H9 (cell line): ENCODE data around the gene METTL14. TPM values are rescaled to one million over a fixed set of nuclear protein-coding genes. Genes with fewer than 3 reads are reported as not detected.

Source experiments
- DNase-seq: peaks from one replicate; pipeline ENCODE4 v3.0.0-alpha.2; 2017
- H2AFZ ChIP-seq: one replicate; pipeline ENCODE4 v1.6.1; 2013; ENCODE audit warnings: mild to moderate bottlenecking, low read length, control low read depth, moderate library complexity
- H2AK5ac ChIP-seq: 2 replicates; pipeline ENCODE4 v1.6.1; 2013; ENCODE audit warnings: low read length, control low read depth, mixed read lengths; ENCODE audit not compliant: insufficient read length
- H2BK120ac ChIP-seq: one replicate; pipeline ENCODE4 v1.6.1; 2013; ENCODE audit warnings: low read depth, mild to moderate bottlenecking, low read length, control low read depth, inconsistent platforms; ENCODE audit not compliant: poor library complexity, severe bottlenecking
- H2BK12ac ChIP-seq: 2 replicates; pipeline ENCODE4 v1.6.1; 2013; ENCODE audit warnings: low read length, control low read depth, mixed read lengths, low read depth; ENCODE audit not compliant: insufficient read length
- H2BK15ac ChIP-seq: 2 replicates; pipeline ENCODE4 v1.6.1; 2013; ENCODE audit warnings: low read depth, low read length, control low read depth
- H2BK20ac ChIP-seq: one replicate; pipeline ENCODE4 v1.6.1; 2013; ENCODE audit warnings: low read depth, mild to moderate bottlenecking, low read length, control low read depth, inconsistent platforms; ENCODE audit not compliant: poor library complexity, severe bottlenecking
- H2BK5ac ChIP-seq: 2 replicates; pipeline ENCODE4 v1.6.1; 2013; ENCODE audit warnings: low read length, control low read depth, mixed read lengths; ENCODE audit not compliant: insufficient read length
- H3K14ac ChIP-seq: 2 replicates; pipeline ENCODE4 v1.6.1; 2013; ENCODE audit warnings: low read length, control low read depth; ENCODE audit not compliant: insufficient read depth
- H3K18ac ChIP-seq: 2 replicates; pipeline ENCODE4 v1.6.1; 2013; ENCODE audit warnings: low read depth, mild to moderate bottlenecking, mixed read lengths, low read length, control low read depth; ENCODE audit not compliant: insufficient read length
- H3K23ac ChIP-seq: 2 replicates; pipeline ENCODE4 v1.6.1; 2013; ENCODE audit warnings: low read length, control low read depth, mixed read lengths, low read depth; ENCODE audit not compliant: insufficient read length
- H3K23me2 ChIP-seq: 2 replicates; pipeline ENCODE4 v1.6.1; 2013; ENCODE audit warnings: low read depth, mild to moderate bottlenecking, mixed read lengths, low read length, control low read depth; ENCODE audit not compliant: insufficient read length, poor library complexity, severe bottlenecking
- H3K27ac ChIP-seq: 2 replicates; pipeline ENCODE4 v1.5.1; 2013; ENCODE audit warnings: low read length, control low read depth, mixed read lengths, low read depth; ENCODE audit not compliant: insufficient read length
- H3K27me3 ChIP-seq: 2 replicates; pipeline ENCODE4 v1.6.1; 2013; ENCODE audit warnings: low read length, control low read depth, inconsistent platforms; ENCODE audit not compliant: insufficient read depth
- H3K4ac ChIP-seq: 2 replicates; pipeline ENCODE4 v1.6.1; 2013; ENCODE audit warnings: low read depth, mild to moderate bottlenecking, control low read depth, inconsistent platforms, low read length, moderate library complexity
- H3K4me1 ChIP-seq: 2 replicates; pipeline ENCODE4 v1.6.1; 2013; ENCODE audit warnings: low read length, control low read depth, inconsistent platforms; ENCODE audit not compliant: insufficient read depth
- H3K4me2 ChIP-seq: 2 replicates; pipeline ENCODE4 v1.6.1; 2013; ENCODE audit warnings: low read length, control low read depth, mixed read lengths; ENCODE audit not compliant: insufficient read length, insufficient read depth
- H3K56ac ChIP-seq: 2 replicates; pipeline ENCODE4 v1.6.1; 2013; ENCODE audit warnings: low read depth, mild to moderate bottlenecking, mixed read lengths, low read length, control low read depth; ENCODE audit not compliant: insufficient read length
- H3K79me1 ChIP-seq: 2 replicates; pipeline ENCODE4 v1.6.1; 2013; ENCODE audit warnings: low read depth, mild to moderate bottlenecking, moderate library complexity, low read length, control low read depth, inconsistent platforms; ENCODE audit not compliant: insufficient read depth, poor library complexity, severe bottlenecking
- H3K79me2 ChIP-seq: 2 replicates; pipeline ENCODE4 v1.6.1; 2013; ENCODE audit warnings: low read length, control low read depth, inconsistent platforms; ENCODE audit not compliant: insufficient read depth
- H3K9ac ChIP-seq: 2 replicates; pipeline ENCODE4 v1.6.1; 2013; ENCODE audit warnings: low read length, control low read depth, mixed read lengths; ENCODE audit not compliant: insufficient read length; ENCODE audit errors: extremely low read depth
- H3K9me3 ChIP-seq: one replicate; pipeline ENCODE4 v1.6.1; 2013; ENCODE audit warnings: low read depth, low read length, inconsistent platforms; ENCODE audit not compliant: control insufficient read depth
- H3T11ph ChIP-seq: one replicate; pipeline ENCODE4 v1.6.1; 2013; ENCODE audit warnings: mild to moderate bottlenecking, low read length, control low read depth, inconsistent platforms
- H4K20me1 ChIP-seq: one replicate; pipeline ENCODE4 v1.6.1; 2013; ENCODE audit not compliant: control insufficient read depth, insufficient read length, insufficient read depth
- H4K5ac ChIP-seq: 2 replicates; pipeline ENCODE4 v1.6.1; 2013; ENCODE audit warnings: low read depth, mild to moderate bottlenecking, mixed read lengths, low read length, control low read depth; ENCODE audit not compliant: insufficient read length
- H4K8ac ChIP-seq: replicated peaks from 2 replicates; pipeline ENCODE4 v1.6.1; 2013; ENCODE audit warnings: low read length, control low read depth, mixed read lengths, low read depth; ENCODE audit not compliant: insufficient read length
- H4K91ac ChIP-seq: 2 replicates; pipeline ENCODE4 v1.6.1; 2013; ENCODE audit warnings: low read depth, mild to moderate bottlenecking, moderate library complexity, mixed read lengths, low read length, control low read depth; ENCODE audit not compliant: insufficient read length
- H3K27ac Mint-ChIP-seq, 3 experiments: 2 replicates in 2 of 3; 3 replicates in 1 of 3; pipeline ENCODE4 v1.8.0; 2020 to 2021; ENCODE audit warnings: mixed read lengths in 3 of 3, mild to moderate bottlenecking in 1 of 3, moderate library complexity in 1 of 3
- H3K27me3 Mint-ChIP-seq: 2 replicates; pipeline ENCODE4 v1.8.0; 2021; ENCODE audit warnings: low read depth, mild to moderate bottlenecking, moderate library complexity, mixed read lengths
- H3K36me3 Mint-ChIP-seq, 3 experiments: 2 replicates in 2 of 3; 3 replicates in 1 of 3; pipeline ENCODE4 v1.8.0; 2020 to 2021; ENCODE audit warnings: low read depth in 3 of 3, mixed read lengths in 3 of 3; ENCODE audit not compliant: insufficient read depth in 1 of 3
- H3K4me1 Mint-ChIP-seq, 2 experiments: 2 replicates each; pipeline ENCODE4 v1.8.0; 2020; ENCODE audit warnings: mixed read lengths in 2 of 2
- H3K4me3 Mint-ChIP-seq, 2 experiments: 2 replicates in 1 of 2; 3 replicates in 1 of 2; pipeline ENCODE4 v1.8.0; 2020 to 2021; ENCODE audit warnings: mild to moderate bottlenecking in 2 of 2, mixed read lengths in 2 of 2, moderate library complexity in 1 of 2
- H3K9me3 Mint-ChIP-seq, 2 experiments: 2 replicates in 1 of 2; 3 replicates in 1 of 2; pipeline ENCODE4 v1.8.0; 2020; ENCODE audit warnings: mild to moderate bottlenecking in 2 of 2, mixed read lengths in 2 of 2, moderate library complexity in 1 of 2
- WGBS: extraction: QIAGEN DNeasy Blood & Tissue Kit; methylation state at CpG from one replicate; pipeline ENCODE4 v1.1.7; 2013; ENCODE audit warnings: missing lambda C conversion rate, low lambda C conversion rate, mixed read lengths; ENCODE audit not compliant: insufficient read length; ENCODE audit errors: extremely low coverage; 5-methylcytosine and 5-hydroxymethylcytosine counted together
- total RNA-seq: library from RNA; stranded (reverse); gene quantifications from 2 replicates; pipeline ENCODE4 v1.2.1, GENCODE V29; 2021
- TF ChIP-seq, protein P1 (sequence below): fragments of 200-600 bp; sonication (generic); conservative IDR thresholded peaks from 3 replicates; pipeline ENCODE4 v1.8.0; 2021; ENCODE audit warnings: antibody characterized with exemption, mild to moderate bottlenecking

Gene METTL14
- total RNA-seq, 1 experiment from 2014 or later, result 53.3 TPM

DNA sequence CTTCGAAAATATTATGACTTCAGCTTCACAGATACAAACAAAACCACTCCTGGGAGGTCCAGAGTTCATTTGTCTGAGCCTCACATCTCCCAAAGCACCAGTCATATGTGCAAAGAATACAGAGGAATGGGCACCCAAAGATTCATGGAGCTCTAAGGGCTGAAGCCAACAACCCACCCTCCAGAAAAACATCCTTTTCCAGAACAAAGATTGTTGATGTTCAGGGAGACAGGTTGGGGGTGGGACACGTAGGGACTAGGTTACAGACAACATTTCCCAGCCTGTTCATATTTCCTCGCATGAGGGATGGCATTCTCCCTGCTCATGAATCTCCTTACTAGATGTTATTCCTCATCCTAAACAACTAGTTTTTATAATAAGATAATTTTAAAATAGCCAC, 71.2 kb downstream of the METTL14 start:
- H4K5ac ChIP-seq, result no peak overlapping the region
- DNase-seq, result no peak
- H3K23ac ChIP-seq, result no peak overlapping the region
- H2BK120ac ChIP-seq, result no peak overlapping the region
- no peak overlapping the region for H3T11ph ChIP-seq
- no peak overlapping the region for H3K18ac ChIP-seq
- Mint-ChIP-seq H3K27ac (peak overlapping the region in 2 of 3 experiments; percentile 34 to 84; a peak in 3 of 7 replicates), H3K36me3 (peaks cover 8 to 20% (median 12%) of the 10 kb centered on the region in 3 experiments; a peak in 6 of 7 replicates), H3K4me1 (peaks cover 13 to 15% of the 10 kb centered on the region in 2 experiments), H3K27me3 (no peaks in the 10 kb centered on the region), H3K9me3 (no peaks in the 10 kb centered on the region), H3K4me3 (no peak overlapping the region)
- H3K14ac ChIP-seq, result no peak overlapping the region
- H3K9me3 ChIP-seq, result no peaks in the 10 kb centered on the region
- TF ChIP-seq, protein P1, sequence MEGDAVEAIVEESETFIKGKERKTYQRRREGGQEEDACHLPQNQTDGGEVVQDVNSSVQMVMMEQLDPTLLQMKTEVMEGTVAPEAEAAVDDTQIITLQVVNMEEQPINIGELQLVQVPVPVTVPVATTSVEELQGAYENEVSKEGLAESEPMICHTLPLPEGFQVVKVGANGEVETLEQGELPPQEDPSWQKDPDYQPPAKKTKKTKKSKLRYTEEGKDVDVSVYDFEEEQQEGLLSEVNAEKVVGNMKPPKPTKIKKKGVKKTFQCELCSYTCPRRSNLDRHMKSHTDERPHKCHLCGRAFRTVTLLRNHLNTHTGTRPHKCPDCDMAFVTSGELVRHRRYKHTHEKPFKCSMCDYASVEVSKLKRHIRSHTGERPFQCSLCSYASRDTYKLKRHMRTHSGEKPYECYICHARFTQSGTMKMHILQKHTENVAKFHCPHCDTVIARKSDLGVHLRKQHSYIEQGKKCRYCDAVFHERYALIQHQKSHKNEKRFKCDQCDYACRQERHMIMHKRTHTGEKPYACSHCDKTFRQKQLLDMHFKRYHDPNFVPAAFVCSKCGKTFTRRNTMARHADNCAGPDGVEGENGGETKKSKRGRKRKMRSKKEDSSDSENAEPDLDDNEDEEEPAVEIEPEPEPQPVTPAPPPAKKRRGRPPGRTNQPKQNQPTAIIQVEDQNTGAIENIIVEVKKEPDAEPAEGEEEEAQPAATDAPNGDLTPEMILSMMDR, result no peak
- no peak overlapping the region for H2BK15ac ChIP-seq
- no peak overlapping the region for H4K8ac ChIP-seq
- H3K23me2 ChIP-seq, result no peaks in the 10 kb centered on the region
- no peak overlapping the region for H3K4me2 ChIP-seq
- H4K20me1 ChIP-seq, result no peaks in the 10 kb centered on the region
- no peak overlapping the region for H3K4ac ChIP-seq
- H2BK12ac ChIP-seq, result no peak overlapping the region
- H3K79me1 ChIP-seq, result no peaks in the 10 kb centered on the region
- no peak overlapping the region for H4K91ac ChIP-seq
- H3K27ac ChIP-seq, result no peak overlapping the region
- no peak overlapping the region for H2BK5ac ChIP-seq
- H3K27me3 ChIP-seq, result no peaks in the 10 kb centered on the region
- no peak overlapping the region for H2BK20ac ChIP-seq
- no peak overlapping the region for H3K9ac ChIP-seq
- no peaks in the 10 kb centered on the region for H3K4me1 ChIP-seq
- no CpG with 5 or more reads among the region's 3 CpGs for WGBS
- no peaks in the 10 kb centered on the region; the same call in 1 of the 2 replicates for H3K79me2 ChIP-seq
- no peak overlapping the region for H3K56ac ChIP-seq
- H2AK5ac ChIP-seq, result no peak overlapping the region
- H2AFZ ChIP-seq, result no peak overlapping the region
